B cell (primary cell): Measurements from ENCODE around the gene KCTD5.
"Not testable (repeated sequence)": the region's sequence is repeated elsewhere in the genome, so short reads cannot be mapped to it uniquely, and the experiment has no call there.

Experiments
- EZH2 ChIP-seq: IDR thresholded peaks from 2 replicates; pipeline ENCODE4 v1.6.1; 2012; ENCODE audit warnings: borderline replicate concordance, low read depth, mild to moderate bottlenecking, moderate library complexity, low read length; ENCODE audit not compliant: insufficient read depth, poor library complexity, severe bottlenecking
- TF ChIP-seq, protein P1 (sequence below): fragments of 200-600 bp; IDR thresholded peaks from one replicate; pipeline ENCODE4 v1.8.0; 2022; ENCODE audit warnings: antibody characterized with exemption, mild to moderate bottlenecking

DNA sequence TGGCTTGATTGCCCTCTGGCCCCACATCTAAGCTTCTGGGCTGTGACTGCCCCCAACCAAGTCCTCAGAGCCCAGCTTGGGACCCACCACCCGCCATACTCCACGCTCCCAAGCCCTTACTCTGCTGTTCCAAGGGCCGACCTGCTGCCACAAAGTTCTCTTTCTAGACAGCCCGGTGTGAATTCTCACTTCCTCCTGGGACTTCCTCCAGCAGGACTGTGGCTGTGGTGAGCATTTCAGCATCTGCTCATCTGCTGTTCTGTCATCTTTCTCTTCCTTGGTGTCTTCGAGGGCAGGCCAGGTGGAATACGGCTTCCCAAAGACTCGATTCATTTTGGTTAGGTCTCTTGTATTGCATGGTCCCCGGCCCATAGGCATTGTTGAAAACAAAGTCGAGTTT, 3.8 kb downstream of the KCTD5 start:
- TF ChIP-seq, protein P1, sequence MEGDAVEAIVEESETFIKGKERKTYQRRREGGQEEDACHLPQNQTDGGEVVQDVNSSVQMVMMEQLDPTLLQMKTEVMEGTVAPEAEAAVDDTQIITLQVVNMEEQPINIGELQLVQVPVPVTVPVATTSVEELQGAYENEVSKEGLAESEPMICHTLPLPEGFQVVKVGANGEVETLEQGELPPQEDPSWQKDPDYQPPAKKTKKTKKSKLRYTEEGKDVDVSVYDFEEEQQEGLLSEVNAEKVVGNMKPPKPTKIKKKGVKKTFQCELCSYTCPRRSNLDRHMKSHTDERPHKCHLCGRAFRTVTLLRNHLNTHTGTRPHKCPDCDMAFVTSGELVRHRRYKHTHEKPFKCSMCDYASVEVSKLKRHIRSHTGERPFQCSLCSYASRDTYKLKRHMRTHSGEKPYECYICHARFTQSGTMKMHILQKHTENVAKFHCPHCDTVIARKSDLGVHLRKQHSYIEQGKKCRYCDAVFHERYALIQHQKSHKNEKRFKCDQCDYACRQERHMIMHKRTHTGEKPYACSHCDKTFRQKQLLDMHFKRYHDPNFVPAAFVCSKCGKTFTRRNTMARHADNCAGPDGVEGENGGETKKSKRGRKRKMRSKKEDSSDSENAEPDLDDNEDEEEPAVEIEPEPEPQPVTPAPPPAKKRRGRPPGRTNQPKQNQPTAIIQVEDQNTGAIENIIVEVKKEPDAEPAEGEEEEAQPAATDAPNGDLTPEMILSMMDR, result not testable (repeated sequence)
- TF ChIP-seq EZH2, result not testable (repeated sequence)
